HepG2 (cell line): ENCODE results near the gene RAB40C. TPM values are rescaled to one million over a fixed set of nuclear protein-coding genes. Genes with fewer than 3 reads are reported as not detected.

Source experiments
- ATRX ChIP-seq: sonication (generic); formaldehyde crosslinking; IDR thresholded peaks from 2 replicates; pipeline ENCODE4 v1.4.0; 2020; ENCODE audit warnings: missing genetic modification reagents, borderline replicate concordance
- E2F5 ChIP-seq: sonication (generic); formaldehyde crosslinking; conservative IDR thresholded peaks from 2 replicates; pipeline ENCODE4 v1.4.0; 2020; ENCODE audit warnings: missing genetic modification reagents
- FLYWCH1 ChIP-seq: sonication (generic); formaldehyde crosslinking; IDR thresholded peaks from 2 replicates; pipeline ENCODE4 v1.8.1; 2023; ENCODE audit warnings: mild to moderate bottlenecking, missing genetic modification reagents
- GATAD1 ChIP-seq: IDR thresholded peaks from 2 replicates; pipeline ENCODE4 v1.6.1; 2016; ENCODE audit warnings: missing genetic modification reagents, missing compliant biosample characterization
- IKZF5 ChIP-seq: IDR thresholded peaks from 2 replicates; pipeline ENCODE4 v1.6.1; 2018; ENCODE audit warnings: missing genetic modification reagents, mild to moderate bottlenecking, missing compliant biosample characterization
- LCORL ChIP-seq, 2 experiments: fragments of 450-650 bp in 1 of 2; sonication (generic) in 1 of 2; formaldehyde crosslinking in 1 of 2; IDR thresholded peaks; 2 replicates each; pipeline versions ENCODE4 v1.5.0 to v1.6.1; 2017 to 2020; ENCODE audit warnings: antibody characterized with exemption in 1 of 2, missing genetic modification reagents in 1 of 2
- RXRA ChIP-seq: sonication (generic); formaldehyde crosslinking; IDR thresholded peaks from 2 replicates; pipeline ENCODE4 v1.5.1; 2020; ENCODE audit warnings: missing genetic modification reagents
- SOX6 ChIP-seq, 2 experiments: fragments of 450-650 bp in 1 of 2; sonication (generic) in 1 of 2; formaldehyde crosslinking in 1 of 2; IDR thresholded peaks; 2 replicates each; pipeline versions ENCODE4 v1.4.0 to v1.6.1; 2017 to 2020; ENCODE audit warnings: antibody characterized with exemption in 1 of 2, mild to moderate bottlenecking in 1 of 2, missing genetic modification reagents in 1 of 2
- TP53 ChIP-seq: sonication (generic); formaldehyde crosslinking; conservative IDR thresholded peaks from 2 replicates; pipeline ENCODE4 v1.4.0; 2020; ENCODE audit warnings: missing genetic modification reagents
- U2AF2 ChIP-seq: fragments of 200-400 bp; formaldehyde crosslinking; IDR thresholded peaks from 2 replicates; pipeline ENCODE4 v1.6.1; 2017; ENCODE audit warnings: low read depth, mild to moderate bottlenecking, low read length
- ZBTB8A ChIP-seq: sonication (generic); formaldehyde crosslinking; IDR thresholded peaks from 2 replicates; pipeline ENCODE4 v1.4.0; 2020; ENCODE audit warnings: mild to moderate bottlenecking, low read depth, missing genetic modification reagents, borderline replicate concordance
- ZNF205 ChIP-seq: IDR thresholded peaks from 2 replicates; pipeline ENCODE4 v1.6.1; 2018; ENCODE audit warnings: missing biosample characterization, missing genetic modification reagents
- ZNF230 ChIP-seq: sonication (generic); formaldehyde crosslinking; IDR thresholded peaks from 2 replicates; pipeline ENCODE4 v1.4.0; 2020; ENCODE audit warnings: mild to moderate bottlenecking, missing genetic modification reagents
- ZNF260 ChIP-seq: sonication (generic); formaldehyde crosslinking; IDR thresholded peaks from 2 replicates; pipeline ENCODE4 v1.4.0; 2020; ENCODE audit warnings: missing genetic modification reagents, low read depth, mild to moderate bottlenecking, borderline replicate concordance
- ZNF460 ChIP-seq: sonication (generic); formaldehyde crosslinking; IDR thresholded peaks from 2 replicates; pipeline ENCODE4 v1.5.1; 2020; ENCODE audit warnings: missing genetic modification reagents, mild to moderate bottlenecking, borderline replicate concordance
- ZNF567 ChIP-seq: sonication (generic); formaldehyde crosslinking; IDR thresholded peaks from 2 replicates; pipeline ENCODE4 v1.8.1; 2023; ENCODE audit warnings: mild to moderate bottlenecking, missing genetic modification reagents, borderline replicate concordance
- ZNF615 ChIP-seq: sonication (generic); formaldehyde crosslinking; IDR thresholded peaks from 2 replicates; pipeline ENCODE4 v1.5.0; 2020; ENCODE audit warnings: mild to moderate bottlenecking, missing genetic modification reagents, borderline replicate concordance
- ZNF747 ChIP-seq: sonication (generic); formaldehyde crosslinking; IDR thresholded peaks from 2 replicates; pipeline ENCODE4 v1.8.1; 2023; ENCODE audit warnings: missing genetic modification reagents, mild to moderate bottlenecking, borderline replicate concordance
- polyA plus RNA-seq, 8 experiments: library from polyadenylated mRNA; depleted of rRNA in 3 of 8; stranded (reverse) in 7 of 8; unstranded in 1 of 8; fragments of >200 nt; fragmentation: Illumina TruSeq in 4 of 8; extraction: Trizol in 4 of 8; gene quantifications; 2 replicates each; pipeline versions ENCODE4 v1.2.1 to v1.2.3, GENCODE V29; 2011 to 2016; ENCODE audit warnings: low read depth in 4 of 8, missing spikeins in 1 of 8, mixed read lengths in 1 of 8; ENCODE audit not compliant: insufficient read depth in 1 of 8
- total RNA-seq, 5 experiments: library from RNA; depleted of rRNA; stranded (reverse); fragments of >200 nt; fragmentation: Illumina TruSeq; extraction: Trizol; gene quantifications; 2 replicates each; pipeline ENCODE4 v1.2.3, GENCODE V29; 2016; ENCODE audit warnings: low read depth in 1 of 5
- TF ChIP-seq, protein P1 (sequence below), 2 experiments: sonication (generic) in 1 of 2; formaldehyde crosslinking in 1 of 2; IDR thresholded peaks; 2 replicates each; pipeline versions ENCODE4 v1.6.1 to v1.9.0; 2014 to 2022; ENCODE audit warnings: antibody characterized with exemption in 1 of 2, borderline replicate concordance in 1 of 2, inconsistent platforms in 1 of 2, low read depth in 1 of 2, missing genetic modification reagents in 1 of 2

Gene RAB40C
- total and polyA plus RNA-seq, 2 of the 13 experiments (the other 11 are each of a cell fraction or from before 2014, with no cell fraction given): 7.7 to 11.5 TPM

- TF ChIP-seq ATRX: no peak
- TF ChIP-seq, protein P1, sequence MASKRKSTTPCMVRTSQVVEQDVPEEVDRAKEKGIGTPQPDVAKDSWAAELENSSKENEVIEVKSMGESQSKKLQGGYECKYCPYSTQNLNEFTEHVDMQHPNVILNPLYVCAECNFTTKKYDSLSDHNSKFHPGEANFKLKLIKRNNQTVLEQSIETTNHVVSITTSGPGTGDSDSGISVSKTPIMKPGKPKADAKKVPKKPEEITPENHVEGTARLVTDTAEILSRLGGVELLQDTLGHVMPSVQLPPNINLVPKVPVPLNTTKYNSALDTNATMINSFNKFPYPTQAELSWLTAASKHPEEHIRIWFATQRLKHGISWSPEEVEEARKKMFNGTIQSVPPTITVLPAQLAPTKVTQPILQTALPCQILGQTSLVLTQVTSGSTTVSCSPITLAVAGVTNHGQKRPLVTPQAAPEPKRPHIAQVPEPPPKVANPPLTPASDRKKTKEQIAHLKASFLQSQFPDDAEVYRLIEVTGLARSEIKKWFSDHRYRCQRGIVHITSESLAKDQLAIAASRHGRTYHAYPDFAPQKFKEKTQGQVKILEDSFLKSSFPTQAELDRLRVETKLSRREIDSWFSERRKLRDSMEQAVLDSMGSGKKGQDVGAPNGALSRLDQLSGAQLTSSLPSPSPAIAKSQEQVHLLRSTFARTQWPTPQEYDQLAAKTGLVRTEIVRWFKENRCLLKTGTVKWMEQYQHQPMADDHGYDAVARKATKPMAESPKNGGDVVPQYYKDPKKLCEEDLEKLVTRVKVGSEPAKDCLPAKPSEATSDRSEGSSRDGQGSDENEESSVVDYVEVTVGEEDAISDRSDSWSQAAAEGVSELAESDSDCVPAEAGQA (IDR thresholded peaks at IDR 0.05; ENCODE audit: low read depth): peak; percentile 41; the same call in 1 of the 2 replicates
- TF ChIP-seq, protein P1 (CRISPR knock-in tag; IDR thresholded peaks at IDR 0.05; ENCODE audit: borderline replicate concordance): no peak
- no peak for TF ChIP-seq TP53 (CRISPR knock-in tag)
- TF ChIP-seq ZNF747: no peak
- no peak; the same call in 1 of the 2 replicates for TF ChIP-seq E2F5 (CRISPR knock-in tag)
- no peak for TF ChIP-seq U2AF2
- no peak; the same call in 1 of the 2 replicates for TF ChIP-seq IKZF5
- TF ChIP-seq ZNF205 (CRISPR knock-in tag): peak; percentile 49; the same call in 1 of the 2 replicates
- no peak for TF ChIP-seq RXRA
- TF ChIP-seq ZBTB8A (CRISPR knock-in tag): no peak
- no peak for TF ChIP-seq LCORL (IDR thresholded peaks at IDR 0.05)
- TF ChIP-seq LCORL (CRISPR knock-in tag; IDR thresholded peaks at IDR 0.05): no peak
- TF ChIP-seq ZNF615: no peak
- 0 out of 2 replicates have a peak, but pooled peaks have one; percentile 21 for TF ChIP-seq FLYWCH1 (CRISPR knock-in tag)
- TF ChIP-seq ZNF567 (CRISPR knock-in tag): 0 out of 2 replicates have a peak, but pooled peaks have one; percentile 29
- TF ChIP-seq ZNF230 (CRISPR knock-in tag): no peak
- no peak for TF ChIP-seq SOX6 (IDR thresholded peaks at IDR 0.05)
- TF ChIP-seq SOX6 (CRISPR knock-in tag; IDR thresholded peaks at IDR 0.05): no peak
- TF ChIP-seq ZNF260 (CRISPR knock-in tag): no peak
- TF ChIP-seq GATAD1: peak; percentile 55; the same call in 1 of the 2 replicates
- TF ChIP-seq ZNF460 (CRISPR knock-in tag): no peak
These were observed 51.7 kb downstream of the RAB40C start, which contains the start of gene MCRIP2 (continued) for GRCh38 chr16:641326-642188.
